Liver (tissue), 2 donors: ENCODE measurements around the gene IREB2.
"Not testable (repeated sequence)": the region's sequence is repeated elsewhere in the genome, so short reads cannot be mapped to it uniquely, and the experiment has no call there.

Experiments
- RAD21 ChIP-seq, 2 donors: IDR thresholded peaks; 2 replicates each; pipeline ENCODE4 v1.6.1; 2016; ENCODE audit warnings: antibody characterized with exemption in 2 of 2, mild to moderate bottlenecking in 2 of 2
- REST ChIP-seq: IDR thresholded peaks from 2 replicates; pipeline ENCODE4 v1.6.1; 2016; ENCODE audit warnings: antibody characterized with exemption, mild to moderate bottlenecking
- donor health status: healthy.

- not testable (repeated sequence) for TF ChIP-seq REST; RAD21 (IDR thresholded peaks at IDR 0.05)
Measured at GRCh38 chr15:78520035-78520434, 82.0 kb downstream of the IREB2 start.
